ENCODE measurements around the gene FIG4.
A peak's percentile ranks its signal among the peaks of the same experiment; 100 is the strongest.
"Not testable (repeated sequence)": the region's sequence is repeated elsewhere in the genome, so short reads cannot be mapped to it uniquely, and the experiment has no call there.

FIG4 gene

GRCh38 chr6:109770779-109771178 is 79.7 kb downstream of the FIG4 start:
- H3K36me3 ChIP-seq (ENCODE audit: control insufficient read depth, insufficient read depth, low read length): no peaks in the 10 kb centered on the region
- no peak overlapping the region for H3K9ac ChIP-seq (ENCODE audit: low read length)
- H2AK5ac ChIP-seq (ENCODE audit: low read length): no peak overlapping the region
- DNase-seq: peak; percentile 72
- H3K56ac ChIP-seq (ENCODE audit: low read length): no peak overlapping the region
- no peak overlapping the region for H3K27ac ChIP-seq (ENCODE audit: low read depth, low read length)
- H2BK5ac ChIP-seq (ENCODE audit: low read length): no peak overlapping the region
- no peak overlapping the region for H3K4me3 ChIP-seq (ENCODE audit: low read length)
- no peak overlapping the region for H3K18ac ChIP-seq (ENCODE audit: low read length)
- H3K23ac ChIP-seq (ENCODE audit: low read length): no peak overlapping the region
- H3K4me2 ChIP-seq (ENCODE audit: low read length): no peak overlapping the region
- no peak overlapping the region for H2BK120ac ChIP-seq (ENCODE audit: low read depth, low read length)
- no peak overlapping the region for H3K4ac ChIP-seq (ENCODE audit: low read depth, low read length)
- no peak overlapping the region for H4K8ac ChIP-seq (ENCODE audit: low read depth, low read length)
- no peaks in the 10 kb centered on the region for H3K4me1 ChIP-seq (ENCODE audit: control insufficient read depth, low read depth, low read length)
- no peaks in the 10 kb centered on the region for H3K79me2 ChIP-seq (ENCODE audit: control insufficient read depth, insufficient read depth, low read length)
- H3K79me1 ChIP-seq (ENCODE audit: low read length): no peaks in the 10 kb centered on the region
- no peaks in the 10 kb centered on the region for H3K27me3 ChIP-seq (ENCODE audit: insufficient read depth, low read length, poor library complexity)
- no peak overlapping the region for H2BK15ac ChIP-seq (replicated peaks; ENCODE audit: low read depth)
- WGBS (ENCODE audit: extremely low coverage, insufficient coverage, low lambda C conversion rate): no CpG with 5 or more reads among the region's 5 CpGs
- H4K5ac ChIP-seq (ENCODE audit: low read length): no peak overlapping the region

GRCh38 chr6:109771939-109772755 is 81.1 kb downstream of the FIG4 start:
- H3K23ac ChIP-seq (ENCODE audit: low read length); H3K36me3 ChIP-seq (ENCODE audit: control insufficient read depth, insufficient read depth, low read length); H3K4me2 ChIP-seq (ENCODE audit: low read length); H2BK5ac ChIP-seq (ENCODE audit: low read length); H2BK120ac ChIP-seq (ENCODE audit: low read depth, low read length); H3K56ac ChIP-seq (ENCODE audit: low read length); H4K5ac ChIP-seq (ENCODE audit: low read length); H3K27me3 ChIP-seq (ENCODE audit: insufficient read depth, low read length, poor library complexity); H3K4me1 ChIP-seq (ENCODE audit: control insufficient read depth, low read depth, low read length); DNase-seq; H3K27ac ChIP-seq (ENCODE audit: low read depth, low read length); H3K4me3 ChIP-seq (ENCODE audit: low read length); H3K79me2 ChIP-seq (ENCODE audit: control insufficient read depth, insufficient read depth, low read length); H2BK15ac ChIP-seq (replicated peaks; ENCODE audit: low read depth); H3K4ac ChIP-seq (ENCODE audit: low read depth, low read length); H3K79me1 ChIP-seq (ENCODE audit: low read length); H3K18ac ChIP-seq (ENCODE audit: low read length); H3K9ac ChIP-seq (ENCODE audit: low read length); H2AK5ac ChIP-seq (ENCODE audit: low read length): not testable (repeated sequence)
- peak overlapping the region; percentile 13 for H4K8ac ChIP-seq (ENCODE audit: low read depth, low read length)
- WGBS (ENCODE audit: extremely low coverage, insufficient coverage, low lambda C conversion rate): no CpG with 5 or more reads among the region's 7 CpGs

GRCh38 chr6:109772883-109773431 is 81.9 kb downstream of the FIG4 start:
- no peak for DNase-seq
- Histone ChIP-seq H3K27ac (ENCODE audit: low read depth, low read length) (no peak overlapping the region), H3K79me2 (ENCODE audit: control insufficient read depth, insufficient read depth, low read length) (no peaks in the 10 kb centered on the region), H3K79me1 (ENCODE audit: low read length) (no peaks in the 10 kb centered on the region), H4K8ac (ENCODE audit: low read depth, low read length) (no peak overlapping the region), H3K36me3 (ENCODE audit: control insufficient read depth, insufficient read depth, low read length) (no peaks in the 10 kb centered on the region), H3K27me3 (ENCODE audit: insufficient read depth, low read length, poor library complexity) (no peaks in the 10 kb centered on the region), H2AK5ac (ENCODE audit: low read length) (no peak overlapping the region), H3K4me1 (ENCODE audit: control insufficient read depth, low read depth, low read length) (peaks cover 1% of the 10 kb centered on the region), H3K4ac (ENCODE audit: low read depth, low read length) (no peak overlapping the region), H3K4me2 (ENCODE audit: low read length) (no peak overlapping the region), H3K18ac (ENCODE audit: low read length) (no peak overlapping the region), H2BK120ac (ENCODE audit: low read depth, low read length) (no peak overlapping the region), H3K23ac (ENCODE audit: low read length) (no peak overlapping the region), H3K4me3 (ENCODE audit: low read length) (no peak overlapping the region), H3K56ac (ENCODE audit: low read length) (no peak overlapping the region), H3K9ac (ENCODE audit: low read length) (no peak overlapping the region), H4K5ac (ENCODE audit: low read length) (no peak overlapping the region), H2BK15ac (replicated peaks; ENCODE audit: low read depth) (no peak overlapping the region), H2BK5ac (ENCODE audit: low read length) (no peak overlapping the region)
- no CpG with 5 or more reads among the region's 1 CpG for WGBS (ENCODE audit: extremely low coverage, insufficient coverage, low lambda C conversion rate)

- Histone ChIP-seq H3K18ac (ENCODE audit: low read length) (no peak overlapping the region), H3K27ac (ENCODE audit: low read depth, low read length) (no peak overlapping the region), H4K8ac (ENCODE audit: low read depth, low read length) (no peak overlapping the region), H2BK120ac (ENCODE audit: low read depth, low read length) (no peak overlapping the region), H3K79me2 (ENCODE audit: control insufficient read depth, insufficient read depth, low read length) (no peaks in the 10 kb centered on the region), H3K4ac (ENCODE audit: low read depth, low read length) (no peak overlapping the region), H3K79me1 (ENCODE audit: low read length) (no peaks in the 10 kb centered on the region), H3K4me3 (ENCODE audit: low read length) (no peak overlapping the region), H3K36me3 (ENCODE audit: control insufficient read depth, insufficient read depth, low read length) (no peaks in the 10 kb centered on the region), H2BK15ac (replicated peaks; ENCODE audit: low read depth) (no peak overlapping the region), H3K4me1 (ENCODE audit: control insufficient read depth, low read depth, low read length) (peaks cover 3% of the 10 kb centered on the region), H4K5ac (ENCODE audit: low read length) (no peak overlapping the region), H3K9ac (ENCODE audit: low read length) (no peak overlapping the region), H3K23ac (ENCODE audit: low read length) (no peak overlapping the region), H3K56ac (ENCODE audit: low read length) (no peak overlapping the region), H3K4me2 (ENCODE audit: low read length) (no peak overlapping the region), H2AK5ac (ENCODE audit: low read length) (no peak overlapping the region), H2BK5ac (ENCODE audit: low read length) (no peak overlapping the region), H3K27me3 (ENCODE audit: insufficient read depth, low read length, poor library complexity) (no peaks in the 10 kb centered on the region)
- no peak for DNase-seq
- WGBS (ENCODE audit: extremely low coverage, insufficient coverage, low lambda C conversion rate): no CpG with 5 or more reads among the region's 1 CpG
These were observed 89.9 kb downstream of the FIG4 start for GRCh38 chr6:109781001-109781400.

GRCh38 chr6:109782491-109782999 is 91.4 kb downstream of the FIG4 start:
- Histone ChIP-seq H3K27ac (ENCODE audit: low read depth, low read length) (no peak overlapping the region), H4K8ac (ENCODE audit: low read depth, low read length) (no peak overlapping the region), H3K4me1 (ENCODE audit: control insufficient read depth, low read depth, low read length) (peaks cover 2% of the 10 kb centered on the region), H4K5ac (ENCODE audit: low read length) (no peak overlapping the region), H2BK5ac (ENCODE audit: low read length) (no peak overlapping the region), H3K4me3 (ENCODE audit: low read length) (no peak overlapping the region), H3K79me1 (ENCODE audit: low read length) (no peaks in the 10 kb centered on the region), H3K36me3 (ENCODE audit: control insufficient read depth, insufficient read depth, low read length) (no peaks in the 10 kb centered on the region), H3K4me2 (ENCODE audit: low read length) (no peak overlapping the region), H2BK120ac (ENCODE audit: low read depth, low read length) (no peak overlapping the region), H2BK15ac (replicated peaks; ENCODE audit: low read depth) (no peak overlapping the region), H3K18ac (ENCODE audit: low read length) (no peak overlapping the region), H3K4ac (ENCODE audit: low read depth, low read length) (no peak overlapping the region), H2AK5ac (ENCODE audit: low read length) (no peak overlapping the region), H3K9ac (ENCODE audit: low read length) (no peak overlapping the region), H3K27me3 (ENCODE audit: insufficient read depth, low read length, poor library complexity) (no peaks in the 10 kb centered on the region), H3K23ac (ENCODE audit: low read length) (no peak overlapping the region), H3K79me2 (ENCODE audit: control insufficient read depth, insufficient read depth, low read length) (no peaks in the 10 kb centered on the region), H3K56ac (ENCODE audit: low read length) (no peak overlapping the region)
- no CpG with 5 or more reads among the region's 2 CpGs for WGBS (ENCODE audit: extremely low coverage, insufficient coverage, low lambda C conversion rate)
- no peak for DNase-seq
